Measurements from ENCODE around the gene PPP1R15A.

DNA sequence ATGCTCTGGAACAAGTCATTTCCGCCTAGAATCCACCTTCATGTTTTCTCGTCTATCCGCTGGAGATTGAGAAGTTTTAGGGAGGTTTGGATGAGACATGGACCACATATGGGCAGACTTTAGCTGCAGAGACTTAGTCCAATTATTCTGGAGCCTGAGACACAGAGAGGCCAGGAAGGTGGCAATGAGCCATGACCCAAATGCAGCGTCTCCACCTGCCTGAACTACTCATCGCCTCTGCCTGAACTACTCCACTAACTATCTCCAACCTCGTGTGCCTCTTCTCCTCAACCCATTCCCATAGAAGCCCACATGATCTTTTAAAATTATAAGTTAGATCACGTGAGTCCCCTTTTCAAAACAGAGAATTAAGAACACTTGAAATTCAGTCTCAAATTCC is 9.4 kb upstream of the PPP1R15A start:
- TF ChIP-seq CTCF (IDR thresholded peaks at IDR 0.05) (no peak), POLR2A (IDR thresholded peaks at IDR 0.05; ENCODE audit: low read depth) (no peak)

Measured in esophagus muscularis mucosa (tissue), 3 donors.